Measurements from ENCODE around the gene TEAD3.

GRCh38 chr6:35427435-35427834, 69.4 kb downstream of the TEAD3 start:
- TF ChIP-seq CTCF (IDR thresholded peaks at IDR 0.05) = no peak
- no peak for TF ChIP-seq EP300 (IDR thresholded peaks at IDR 0.05)
- TF ChIP-seq POLR2A (IDR thresholded peaks at IDR 0.05) = no peak
- TF ChIP-seq POLR2AphosphoS5 (IDR thresholded peaks at IDR 0.05) = no peak

All from sigmoid colon (tissue), 4 donors.